DND-41 (cell line): ENCODE measurements around the gene GPR39.

Source experiments
- EZH2 ChIP-seq: IDR thresholded peaks from 3 replicates; pipeline ENCODE4 v1.6.1; 2012; ENCODE audit warnings: borderline replicate concordance, low read depth, mild to moderate bottlenecking, moderate library complexity, low read length, inconsistent platforms; ENCODE audit not compliant: severe bottlenecking
- TF ChIP-seq, protein P1 (sequence below): IDR thresholded peaks from 2 replicates; pipeline ENCODE4 v1.5.1; 2012; ENCODE audit warnings: borderline replicate concordance, low read length, moderate library complexity, mild to moderate bottlenecking; ENCODE audit not compliant: poor library complexity, severe bottlenecking; ENCODE audit errors: extremely low read depth

DNA sequence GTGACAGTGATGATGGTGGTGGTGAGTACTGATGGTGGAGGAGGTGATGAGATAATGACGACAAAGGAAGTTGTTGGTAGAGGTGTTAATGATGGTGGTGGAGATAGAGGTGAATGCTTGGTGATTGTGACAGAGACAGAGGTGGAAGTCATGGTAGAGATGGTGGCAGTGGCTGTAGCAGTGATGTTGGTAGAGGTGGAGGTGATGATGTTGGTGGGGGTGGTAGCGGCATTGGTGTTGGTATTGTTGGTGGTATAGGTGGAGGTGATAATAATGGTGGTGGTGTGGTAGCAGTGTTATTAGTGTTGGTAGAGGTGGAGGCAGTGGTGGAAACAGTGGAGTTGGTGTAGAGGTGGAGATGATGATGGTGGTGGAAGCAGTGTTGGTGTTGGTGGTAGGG lies 217.0 kb downstream of the GPR39 start:
- TF ChIP-seq, protein P1, sequence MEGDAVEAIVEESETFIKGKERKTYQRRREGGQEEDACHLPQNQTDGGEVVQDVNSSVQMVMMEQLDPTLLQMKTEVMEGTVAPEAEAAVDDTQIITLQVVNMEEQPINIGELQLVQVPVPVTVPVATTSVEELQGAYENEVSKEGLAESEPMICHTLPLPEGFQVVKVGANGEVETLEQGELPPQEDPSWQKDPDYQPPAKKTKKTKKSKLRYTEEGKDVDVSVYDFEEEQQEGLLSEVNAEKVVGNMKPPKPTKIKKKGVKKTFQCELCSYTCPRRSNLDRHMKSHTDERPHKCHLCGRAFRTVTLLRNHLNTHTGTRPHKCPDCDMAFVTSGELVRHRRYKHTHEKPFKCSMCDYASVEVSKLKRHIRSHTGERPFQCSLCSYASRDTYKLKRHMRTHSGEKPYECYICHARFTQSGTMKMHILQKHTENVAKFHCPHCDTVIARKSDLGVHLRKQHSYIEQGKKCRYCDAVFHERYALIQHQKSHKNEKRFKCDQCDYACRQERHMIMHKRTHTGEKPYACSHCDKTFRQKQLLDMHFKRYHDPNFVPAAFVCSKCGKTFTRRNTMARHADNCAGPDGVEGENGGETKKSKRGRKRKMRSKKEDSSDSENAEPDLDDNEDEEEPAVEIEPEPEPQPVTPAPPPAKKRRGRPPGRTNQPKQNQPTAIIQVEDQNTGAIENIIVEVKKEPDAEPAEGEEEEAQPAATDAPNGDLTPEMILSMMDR: no peak
- no peak for TF ChIP-seq EZH2
